ENCODE results near the gene TRAPPC3. TPM values are rescaled to one million over a fixed set of nuclear protein-coding genes. Genes with fewer than 3 reads are reported as not detected.

The TRAPPC3 gene
- total and polyA plus RNA-seq, 2 experiments from 2014 or later = 45.6 to 55.9 TPM

GRCh38 chr1:36166938-36167905 is 17.9 kb upstream of the TRAPPC3 start:
- Histone ChIP-seq H3K79me2 (replicated peaks; ENCODE audit: insufficient read depth) (peaks cover 12% of the 10 kb centered on the region), H3K27ac (ENCODE audit: low read depth) (no peak overlapping the region), H3K36me3 (ENCODE audit: insufficient read depth) (no peaks in the 10 kb centered on the region), H3K4me3 (no peak overlapping the region), H3K9me2 (ENCODE audit: insufficient read depth) (no peaks in the 10 kb centered on the region), H3K4me2 (no peak overlapping the region), H2AFZ (no peak overlapping the region), H3F3A (replicated peaks; ENCODE audit: low read depth) (no peaks in the 10 kb centered on the region), H3K27me3 (ENCODE audit: insufficient read depth) (no peaks in the 10 kb centered on the region), H4K20me1 (replicated peaks; ENCODE audit: insufficient read depth) (peaks cover 13% of the 10 kb centered on the region), H3K4me1 (ENCODE audit: insufficient read depth) (no peaks in the 10 kb centered on the region)
- Mint-ChIP-seq H3K27me3 (ENCODE audit: insufficient read depth, low read depth, poor library complexity) (no peaks in the 10 kb centered on the region), H3K4me3 (no peak overlapping the region), H3K4me1 (peaks cover 3% of the 10 kb centered on the region; the same call in 2 of the 3 replicates), H3K9me3 (no peaks in the 10 kb centered on the region), H3K36me3 (ENCODE audit: low read depth) (peaks cover 14% of the 10 kb centered on the region), H3K27ac (no peak overlapping the region)
- ATAC-seq (no peak), DNase-seq (ENCODE audit: low spot score) (no peak)
- TF ChIP-seq, protein P1, sequence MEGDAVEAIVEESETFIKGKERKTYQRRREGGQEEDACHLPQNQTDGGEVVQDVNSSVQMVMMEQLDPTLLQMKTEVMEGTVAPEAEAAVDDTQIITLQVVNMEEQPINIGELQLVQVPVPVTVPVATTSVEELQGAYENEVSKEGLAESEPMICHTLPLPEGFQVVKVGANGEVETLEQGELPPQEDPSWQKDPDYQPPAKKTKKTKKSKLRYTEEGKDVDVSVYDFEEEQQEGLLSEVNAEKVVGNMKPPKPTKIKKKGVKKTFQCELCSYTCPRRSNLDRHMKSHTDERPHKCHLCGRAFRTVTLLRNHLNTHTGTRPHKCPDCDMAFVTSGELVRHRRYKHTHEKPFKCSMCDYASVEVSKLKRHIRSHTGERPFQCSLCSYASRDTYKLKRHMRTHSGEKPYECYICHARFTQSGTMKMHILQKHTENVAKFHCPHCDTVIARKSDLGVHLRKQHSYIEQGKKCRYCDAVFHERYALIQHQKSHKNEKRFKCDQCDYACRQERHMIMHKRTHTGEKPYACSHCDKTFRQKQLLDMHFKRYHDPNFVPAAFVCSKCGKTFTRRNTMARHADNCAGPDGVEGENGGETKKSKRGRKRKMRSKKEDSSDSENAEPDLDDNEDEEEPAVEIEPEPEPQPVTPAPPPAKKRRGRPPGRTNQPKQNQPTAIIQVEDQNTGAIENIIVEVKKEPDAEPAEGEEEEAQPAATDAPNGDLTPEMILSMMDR (conservative IDR thresholded peaks at IDR 0.05; ENCODE audit: low read depth in 2 of 2) = no peak
- TF ChIP-seq, protein P2, sequence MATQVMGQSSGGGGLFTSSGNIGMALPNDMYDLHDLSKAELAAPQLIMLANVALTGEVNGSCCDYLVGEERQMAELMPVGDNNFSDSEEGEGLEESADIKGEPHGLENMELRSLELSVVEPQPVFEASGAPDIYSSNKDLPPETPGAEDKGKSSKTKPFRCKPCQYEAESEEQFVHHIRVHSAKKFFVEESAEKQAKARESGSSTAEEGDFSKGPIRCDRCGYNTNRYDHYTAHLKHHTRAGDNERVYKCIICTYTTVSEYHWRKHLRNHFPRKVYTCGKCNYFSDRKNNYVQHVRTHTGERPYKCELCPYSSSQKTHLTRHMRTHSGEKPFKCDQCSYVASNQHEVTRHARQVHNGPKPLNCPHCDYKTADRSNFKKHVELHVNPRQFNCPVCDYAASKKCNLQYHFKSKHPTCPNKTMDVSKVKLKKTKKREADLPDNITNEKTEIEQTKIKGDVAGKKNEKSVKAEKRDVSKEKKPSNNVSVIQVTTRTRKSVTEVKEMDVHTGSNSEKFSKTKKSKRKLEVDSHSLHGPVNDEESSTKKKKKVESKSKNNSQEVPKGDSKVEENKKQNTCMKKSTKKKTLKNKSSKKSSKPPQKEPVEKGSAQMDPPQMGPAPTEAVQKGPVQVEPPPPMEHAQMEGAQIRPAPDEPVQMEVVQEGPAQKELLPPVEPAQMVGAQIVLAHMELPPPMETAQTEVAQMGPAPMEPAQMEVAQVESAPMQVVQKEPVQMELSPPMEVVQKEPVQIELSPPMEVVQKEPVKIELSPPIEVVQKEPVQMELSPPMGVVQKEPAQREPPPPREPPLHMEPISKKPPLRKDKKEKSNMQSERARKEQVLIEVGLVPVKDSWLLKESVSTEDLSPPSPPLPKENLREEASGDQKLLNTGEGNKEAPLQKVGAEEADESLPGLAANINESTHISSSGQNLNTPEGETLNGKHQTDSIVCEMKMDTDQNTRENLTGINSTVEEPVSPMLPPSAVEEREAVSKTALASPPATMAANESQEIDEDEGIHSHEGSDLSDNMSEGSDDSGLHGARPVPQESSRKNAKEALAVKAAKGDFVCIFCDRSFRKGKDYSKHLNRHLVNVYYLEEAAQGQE (IDR thresholded peaks at IDR 0.05; ENCODE audit: unreplicated experiment) = no peak
- TF ChIP-seq ZNF331 (CRISPR knock-in tag; IDR thresholded peaks at IDR 0.05; ENCODE audit: low read depth) = no peak
- no peak for TF ChIP-seq NANOG (IDR thresholded peaks at IDR 0.05; ENCODE audit: borderline replicate concordance)
- no peak for TF ChIP-seq EZH2 (IDR thresholded peaks at IDR 0.05; ENCODE audit: low read depth, unreplicated experiment)
- TF ChIP-seq, protein P3, sequence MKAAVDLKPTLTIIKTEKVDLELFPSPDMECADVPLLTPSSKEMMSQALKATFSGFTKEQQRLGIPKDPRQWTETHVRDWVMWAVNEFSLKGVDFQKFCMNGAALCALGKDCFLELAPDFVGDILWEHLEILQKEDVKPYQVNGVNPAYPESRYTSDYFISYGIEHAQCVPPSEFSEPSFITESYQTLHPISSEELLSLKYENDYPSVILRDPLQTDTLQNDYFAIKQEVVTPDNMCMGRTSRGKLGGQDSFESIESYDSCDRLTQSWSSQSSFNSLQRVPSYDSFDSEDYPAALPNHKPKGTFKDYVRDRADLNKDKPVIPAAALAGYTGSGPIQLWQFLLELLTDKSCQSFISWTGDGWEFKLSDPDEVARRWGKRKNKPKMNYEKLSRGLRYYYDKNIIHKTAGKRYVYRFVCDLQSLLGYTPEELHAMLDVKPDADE (IDR thresholded peaks at IDR 0.05) = no peak
- no peak for TF ChIP-seq STAT1 (IDR thresholded peaks at IDR 0.05; ENCODE audit: unreplicated experiment)
- TF ChIP-seq POLR2AphosphoS5 (IDR thresholded peaks at IDR 0.05; ENCODE audit: low read depth) = no peak
- TF ChIP-seq JUNB (IDR thresholded peaks at IDR 0.05; ENCODE audit: unreplicated experiment) = no peak
- no peak for TF ChIP-seq CREB1 (CRISPR knock-in tag; IDR thresholded peaks at IDR 0.05; ENCODE audit: low read depth)
- no peak for TF ChIP-seq ZNF462 (CRISPR knock-in tag; IDR thresholded peaks at IDR 0.05)
- TF ChIP-seq ZNF114 (CRISPR knock-in tag; IDR thresholded peaks at IDR 0.05) = no peak
- no peak for TF ChIP-seq EZH2phosphoT487 (IDR thresholded peaks at IDR 0.05; ENCODE audit: unreplicated experiment)
